ENCODE data around the gene PABPN1L. TPM values are rescaled to one million over a fixed set of nuclear protein-coding genes. Genes with fewer than 3 reads are reported as not detected.

Gene PABPN1L
- total and polyA plus RNA-seq, 9 of the 15 experiments (the other 6 are each of a cell fraction or from before 2014, with no cell fraction given): 0.11 to 0.32 TPM; not detected in 7

DNA sequence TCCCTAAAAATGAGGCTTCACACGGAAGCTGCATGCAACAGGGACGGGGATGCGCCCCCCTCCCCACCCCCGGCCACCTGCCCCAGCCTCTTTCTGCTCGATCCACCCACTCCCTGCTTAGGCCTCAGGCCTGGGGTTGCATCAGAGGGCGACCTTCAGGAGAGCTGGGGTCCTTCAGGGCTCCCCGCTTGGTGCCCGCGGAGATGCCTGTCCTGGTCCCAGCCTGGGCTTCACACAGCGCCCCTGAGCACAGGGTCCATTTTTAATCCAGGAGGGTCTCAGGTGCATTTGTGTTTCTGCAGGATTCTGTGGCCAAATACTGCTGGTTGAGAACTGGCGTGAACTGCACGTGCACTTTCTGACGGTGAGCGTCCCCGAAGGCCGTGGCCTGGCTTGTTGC lies 47.3 kb downstream of the PABPN1L start:
- Histone ChIP-seq H2AFZ (ENCODE audit: low read depth, low read length) (no peak overlapping the region), H3K79me2 (ENCODE audit: control insufficient read depth, insufficient read depth, low read length) (no peaks in the 10 kb centered on the region), H3K9me1 (ENCODE audit: control insufficient read depth, insufficient read depth, low read length) (no peaks in the 10 kb centered on the region), H3K36me3 (ENCODE audit: control insufficient read depth, insufficient read depth, low read length) (no peaks in the 10 kb centered on the region), H3K27ac (ENCODE audit: extremely low read depth, low read depth, low read length) (no peak overlapping the region), H3K9ac (ENCODE audit: insufficient read depth in 1 of 2, low read depth in 2 of 2, low read length in 2 of 2) (peak overlapping the region in 1 of 2 experiments; percentile 64; a peak in 2 of 4 replicates), H4K20me1 (replicated peaks; ENCODE audit: control insufficient read depth, insufficient read depth, low read length) (no peaks in the 10 kb centered on the region), H3K27me3 (ENCODE audit: control insufficient read depth in 2 of 2, insufficient read depth in 2 of 2, low read length in 2 of 2) (no peaks in the 10 kb centered on the region), H3K4me3 (no peak overlapping the region), H3K4me1 (replicated peaks in 1 of 2; ENCODE audit: control insufficient read depth in 2 of 2, insufficient read depth in 2 of 2, low read length in 2 of 2) (peaks cover 0 to 49% of the 10 kb centered on the region in 2 experiments; a peak in 2 of 5 replicates), H3K9me3 (replicated peaks; ENCODE audit: control insufficient read depth, insufficient read depth, low read depth, low read length) (no peaks in the 10 kb centered on the region), H3K4me2 (ENCODE audit: insufficient read depth, low read length) (no peak overlapping the region)
- ChIA-PET CTCF (ENCODE audit: low intra/inter-chr PET ratio) (no interaction called here), POLR2A (interaction anchor here (0.9 to 1.2 kb wide), 2 partner anchors 8 to 37 kb away, joined by 3 to 5 read pairs; partner anchors contain the start of genes GALNS and TRAPPC2L)
- no TSS peak for BruUV-seq (replicated peaks)
- WGBS (ENCODE audit: insufficient coverage, low coverage, missing lambda C conversion rate): 70% methylated on average over 13 of the region's 16 CpGs
- TF ChIP-seq HNRNPUL1 (IDR thresholded peaks at IDR 0.05; ENCODE audit: low read length) (no peak), RBM15 (IDR thresholded peaks at IDR 0.05; ENCODE audit: insufficient read depth, low read length) (no peak), ZKSCAN1 (IDR thresholded peaks at IDR 0.05; ENCODE audit: low read depth, low read length) (no peak), GTF2A2 (tag; IDR thresholded peaks at IDR 0.05) (no peak), CXXC5 (CRISPR knock-in tag; IDR thresholded peaks at IDR 0.05) (no peak), MEIS2 (IDR thresholded peaks at IDR 0.05; ENCODE audit: partially characterized antibody) (no peak), XRCC4 (IDR thresholded peaks at IDR 0.05; ENCODE audit: extremely low read depth, insufficient read depth, insufficient read length) (no peak), NCOA1 (IDR thresholded peaks at IDR 0.05; ENCODE audit: low read depth) (no peak)
- TF ChIP-seq, protein P1, sequence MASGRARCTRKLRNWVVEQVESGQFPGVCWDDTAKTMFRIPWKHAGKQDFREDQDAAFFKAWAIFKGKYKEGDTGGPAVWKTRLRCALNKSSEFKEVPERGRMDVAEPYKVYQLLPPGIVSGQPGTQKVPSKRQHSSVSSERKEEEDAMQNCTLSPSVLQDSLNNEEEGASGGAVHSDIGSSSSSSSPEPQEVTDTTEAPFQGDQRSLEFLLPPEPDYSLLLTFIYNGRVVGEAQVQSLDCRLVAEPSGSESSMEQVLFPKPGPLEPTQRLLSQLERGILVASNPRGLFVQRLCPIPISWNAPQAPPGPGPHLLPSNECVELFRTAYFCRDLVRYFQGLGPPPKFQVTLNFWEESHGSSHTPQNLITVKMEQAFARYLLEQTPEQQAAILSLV (tag; IDR thresholded peaks at IDR 0.05): no peak
- FAIRE-seq (no peak), DNase-seq (ENCODE audit: extremely low read depth in 1 of 4, low spot score in 3 of 4) (no peak), ATAC-seq (0 out of 3 replicates have a peak, but pooled peaks have one; percentile 12)
- intact Hi-C loops (cut with micrococcal nuclease) (loop anchor here (10.0 kb wide), 1 partner anchor 186 kb away; no protein-coding TSS in a partner anchor), in situ Hi-C loops (cut with MboI) (loop anchor here (10.0 kb wide), 1 partner anchor 396 kb away; the partner anchor contains the start of gene ZNF778)

Measured in K562 (cell line).